Prostate gland (tissue), 2 donors: Measurements from ENCODE around the gene HAND2. TPM values are rescaled to one million over a fixed set of nuclear protein-coding genes. Genes with fewer than 3 reads are reported as not detected.
A peak's percentile ranks its signal among the peaks of the same experiment; 100 is the strongest.

Source experiments
- DNase-seq: peaks from one replicate; pipeline ENCODE4 v3.0.0-alpha.2; 2019; ENCODE audit warnings: low spot score
- H3K27ac ChIP-seq, 2 donors: fragments of 200-600 bp; sonication (generic); 2 replicates each; pipeline ENCODE4 v1.5.1; 2017 to 2019
- H3K27me3 ChIP-seq: fragments of 200-600 bp; sonication (generic); replicated peaks from 2 replicates; pipeline ENCODE4 v1.5.1; 2019; ENCODE audit not compliant: insufficient read depth
- H3K36me3 ChIP-seq, 2 donors: fragments of 200-600 bp; sonication (generic); 1 replicate in 1 of 2; 2 replicates in 1 of 2; pipeline versions ENCODE4 v1.5.1 to v1.8.1; 2017 to 2019
- H3K4me1 ChIP-seq: fragments of 200-600 bp; sonication (generic); replicated peaks from 2 replicates; pipeline ENCODE4 v1.5.1; 2019
- H3K4me3 ChIP-seq, 2 donors: fragments of 200-600 bp; sonication (generic); 2 replicates each; pipeline ENCODE4 v1.5.1; 2017 to 2019
- H3K9me3 ChIP-seq: fragments of 200-600 bp; sonication (generic); 2 replicates; pipeline ENCODE4 v1.5.1; 2017
- POLR2A ChIP-seq: fragments of 450-650 bp; IDR thresholded peaks from one replicate; pipeline ENCODE4 v1.6.1; 2016; ENCODE audit warnings: antibody characterized with exemption, mild to moderate bottlenecking
- POLR2AphosphoS5 ChIP-seq: sonication (generic); formaldehyde crosslinking; IDR thresholded peaks from one replicate; pipeline ENCODE4 v1.6.1; 2017; ENCODE audit warnings: antibody characterized with exemption
- WGBS: methylation state at CpG from one replicate; pipeline ENCODE4 v1.1.5; 2018; 5-methylcytosine and 5-hydroxymethylcytosine counted together
- intact Hi-C: fragments of 100-400 bp; cut with DNase I; formaldehyde crosslinking; loops from one replicate; pipeline ENCODE4 v1.14.2; 2022
- total RNA-seq, 2 donors: library from RNA; depleted of rRNA; stranded (reverse); fragments of >200 nt; gene quantifications; one replicate each; pipeline ENCODE4 v1.1.0, GENCODE V29; 2016
- TF ChIP-seq, protein P1 (sequence below), 4 experiments: fragments of 200-600 bp in 2 of 4; fragments of 450-650 bp in 2 of 4; sonication (generic) in 2 of 4; IDR thresholded peaks; 1 replicate in 3 of 4; 2 replicates in 1 of 4; pipeline ENCODE4 v1.5.1; 2016 to 2019; ENCODE audit warnings: antibody characterized with exemption in 4 of 4, mild to moderate bottlenecking in 2 of 4, moderate library complexity in 2 of 4

HAND2 gene
- total RNA-seq, 2 donors from 2014 or later: 7.5 TPM; not detected in 1

DNA sequence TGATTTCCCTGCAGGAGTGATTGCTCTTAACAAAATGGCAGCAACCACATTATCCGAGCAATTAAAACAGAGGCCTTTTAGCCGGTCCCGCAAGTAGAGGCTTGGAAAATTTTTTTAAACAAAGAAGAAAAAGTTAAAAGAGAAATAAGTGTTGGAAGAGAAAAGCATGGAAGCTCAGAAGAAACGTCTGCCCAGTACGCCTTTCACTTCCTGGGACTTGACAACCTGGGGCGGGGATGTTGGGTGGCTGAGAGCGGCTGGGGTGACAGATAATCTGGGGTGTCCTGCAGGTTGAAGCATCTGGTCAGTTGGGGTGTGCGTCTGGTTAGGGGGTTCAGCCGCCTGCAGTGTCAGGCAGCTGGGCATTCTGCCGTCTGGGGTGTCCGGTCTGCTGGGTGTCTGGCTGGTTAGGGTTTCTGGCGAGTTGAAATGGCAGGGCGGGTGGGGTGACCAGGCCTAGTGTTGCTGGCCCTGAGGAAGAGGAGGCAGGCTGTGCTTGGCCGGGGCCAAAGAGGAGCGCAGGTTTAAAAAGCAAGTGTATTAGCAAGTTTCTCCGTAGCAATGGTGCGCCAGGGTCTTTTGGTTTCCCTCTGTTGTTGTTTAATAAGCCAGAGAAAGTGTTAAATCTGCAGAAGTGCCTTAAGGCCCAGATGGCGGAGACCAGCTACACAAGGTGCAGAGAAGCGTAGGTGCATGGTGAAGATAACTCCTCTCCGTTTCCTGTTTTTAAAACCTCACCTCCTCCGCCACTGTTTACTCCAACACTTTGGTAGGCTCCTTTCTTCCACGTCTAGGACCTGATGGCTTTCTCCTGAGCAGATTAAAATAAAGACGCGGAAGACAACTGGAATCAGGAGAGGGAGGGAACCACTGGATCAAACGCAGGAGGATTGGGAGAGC, 5.6 kb downstream of the HAND2 start:
- Histone ChIP-seq H3K36me3 (no peaks in the 10 kb centered on the region), H3K9me3 (no peaks in the 10 kb centered on the region), H3K4me3 (no peak overlapping the region), H3K4me1 (peaks cover 4% of the 10 kb centered on the region), H3K27ac (no peak overlapping the region), H3K27me3 (peaks cover 68% of the 10 kb centered on the region)
- WGBS: 54% methylated on average over 25 of the region's 25 CpGs
- TF ChIP-seq POLR2A (no peak), POLR2AphosphoS5 (no peak)
- TF ChIP-seq, protein P1, sequence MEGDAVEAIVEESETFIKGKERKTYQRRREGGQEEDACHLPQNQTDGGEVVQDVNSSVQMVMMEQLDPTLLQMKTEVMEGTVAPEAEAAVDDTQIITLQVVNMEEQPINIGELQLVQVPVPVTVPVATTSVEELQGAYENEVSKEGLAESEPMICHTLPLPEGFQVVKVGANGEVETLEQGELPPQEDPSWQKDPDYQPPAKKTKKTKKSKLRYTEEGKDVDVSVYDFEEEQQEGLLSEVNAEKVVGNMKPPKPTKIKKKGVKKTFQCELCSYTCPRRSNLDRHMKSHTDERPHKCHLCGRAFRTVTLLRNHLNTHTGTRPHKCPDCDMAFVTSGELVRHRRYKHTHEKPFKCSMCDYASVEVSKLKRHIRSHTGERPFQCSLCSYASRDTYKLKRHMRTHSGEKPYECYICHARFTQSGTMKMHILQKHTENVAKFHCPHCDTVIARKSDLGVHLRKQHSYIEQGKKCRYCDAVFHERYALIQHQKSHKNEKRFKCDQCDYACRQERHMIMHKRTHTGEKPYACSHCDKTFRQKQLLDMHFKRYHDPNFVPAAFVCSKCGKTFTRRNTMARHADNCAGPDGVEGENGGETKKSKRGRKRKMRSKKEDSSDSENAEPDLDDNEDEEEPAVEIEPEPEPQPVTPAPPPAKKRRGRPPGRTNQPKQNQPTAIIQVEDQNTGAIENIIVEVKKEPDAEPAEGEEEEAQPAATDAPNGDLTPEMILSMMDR (IDR thresholded peaks at IDR 0.05): no peak
- intact Hi-C loops: no loop called here
- no peak for DNase-seq

DNA sequence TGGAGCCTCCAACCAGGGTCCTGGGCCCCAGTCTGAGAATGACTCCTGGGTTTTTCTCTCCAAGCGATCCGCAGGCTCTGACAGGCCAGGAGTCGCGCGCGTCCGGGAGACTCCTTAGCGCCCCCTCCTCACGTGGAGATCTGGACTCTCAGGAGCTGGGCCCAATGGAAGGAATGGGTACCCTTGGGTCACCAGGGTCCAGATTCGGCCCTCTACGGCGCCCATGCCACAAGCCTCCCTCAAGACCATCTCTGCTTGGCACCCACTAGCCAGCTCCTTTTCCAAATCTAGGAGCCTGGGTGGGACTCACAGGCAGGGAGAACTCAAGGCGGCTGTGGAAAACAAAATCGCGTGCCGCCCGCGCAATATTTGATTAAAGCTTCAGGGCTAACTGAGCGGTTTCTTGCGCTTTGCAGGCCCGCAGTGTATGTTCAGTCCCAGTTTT, 7.1 kb downstream of the HAND2 start:
- H3K9me3 ChIP-seq: no peaks in the 10 kb centered on the region
- no peaks in the 10 kb centered on the region for H3K36me3 ChIP-seq
- TF ChIP-seq POLR2A (no peak), POLR2AphosphoS5 (no peak)
- TF ChIP-seq, protein P1 (IDR thresholded peaks at IDR 0.05): no peak
- no peak overlapping the region for H3K4me3 ChIP-seq
- no peak for DNase-seq
- peaks cover 61% of the 10 kb centered on the region for H3K27me3 ChIP-seq
- WGBS: 42% methylated on average over 18 of the region's 21 CpGs
- no peak overlapping the region for H3K27ac ChIP-seq
- intact Hi-C loops: no loop called here
- H3K4me1 ChIP-seq: peaks cover 4% of the 10 kb centered on the region

DNA sequence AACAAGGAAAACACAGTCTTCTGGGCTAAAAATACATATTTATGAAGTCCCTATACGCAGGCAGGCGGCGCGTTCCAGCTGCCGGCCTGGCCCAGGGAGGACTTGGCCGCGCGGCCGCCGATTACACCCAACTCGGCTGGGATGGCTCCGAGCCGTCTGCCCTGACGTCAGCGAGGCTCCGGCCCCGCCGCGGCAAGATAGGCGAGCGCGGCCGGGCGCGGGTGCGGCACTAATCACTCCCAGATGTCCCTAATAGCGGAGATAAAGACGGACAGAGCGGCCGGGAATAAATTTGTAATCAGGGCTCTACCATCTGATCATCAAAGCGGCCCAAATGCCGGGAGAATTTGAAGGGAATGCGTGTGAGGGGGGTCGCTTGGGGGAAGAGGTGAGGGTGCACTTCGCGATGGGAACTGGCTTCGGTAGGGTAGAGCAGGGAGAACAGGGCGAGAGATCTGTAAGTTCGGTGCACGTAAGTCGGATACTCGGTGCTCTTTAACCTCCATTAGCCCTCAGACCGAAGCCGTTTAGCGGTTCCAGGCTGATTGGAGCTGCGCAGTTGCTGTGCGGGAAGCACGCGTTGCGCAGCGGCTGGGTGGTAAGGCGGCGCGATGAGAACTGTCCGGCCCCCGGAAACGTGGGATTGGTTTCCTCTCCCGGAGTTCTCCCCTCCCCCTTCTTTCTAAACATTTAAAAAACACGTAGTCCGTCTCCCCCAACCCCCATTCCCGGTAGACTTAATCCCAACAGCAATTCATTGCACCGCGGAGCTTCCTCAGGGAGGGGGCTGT, 7.7 kb downstream of the HAND2 start:
- intact Hi-C loops: no loop called here
- no peak overlapping the region for H3K27ac ChIP-seq
- no peaks in the 10 kb centered on the region for H3K9me3 ChIP-seq
- H3K4me1 ChIP-seq: peaks cover 4% of the 10 kb centered on the region
- TF ChIP-seq POLR2A: no peak
- peak; percentile 8 for TF ChIP-seq POLR2AphosphoS5
- peaks cover 62% of the 10 kb centered on the region for H3K27me3 ChIP-seq
- H3K4me3 ChIP-seq: peak overlapping the region; percentile 13 to 22
- no peak for DNase-seq
- no peaks in the 10 kb centered on the region for H3K36me3 ChIP-seq
- 4% methylated on average over 58 of the region's 63 CpGs for WGBS

DNA sequence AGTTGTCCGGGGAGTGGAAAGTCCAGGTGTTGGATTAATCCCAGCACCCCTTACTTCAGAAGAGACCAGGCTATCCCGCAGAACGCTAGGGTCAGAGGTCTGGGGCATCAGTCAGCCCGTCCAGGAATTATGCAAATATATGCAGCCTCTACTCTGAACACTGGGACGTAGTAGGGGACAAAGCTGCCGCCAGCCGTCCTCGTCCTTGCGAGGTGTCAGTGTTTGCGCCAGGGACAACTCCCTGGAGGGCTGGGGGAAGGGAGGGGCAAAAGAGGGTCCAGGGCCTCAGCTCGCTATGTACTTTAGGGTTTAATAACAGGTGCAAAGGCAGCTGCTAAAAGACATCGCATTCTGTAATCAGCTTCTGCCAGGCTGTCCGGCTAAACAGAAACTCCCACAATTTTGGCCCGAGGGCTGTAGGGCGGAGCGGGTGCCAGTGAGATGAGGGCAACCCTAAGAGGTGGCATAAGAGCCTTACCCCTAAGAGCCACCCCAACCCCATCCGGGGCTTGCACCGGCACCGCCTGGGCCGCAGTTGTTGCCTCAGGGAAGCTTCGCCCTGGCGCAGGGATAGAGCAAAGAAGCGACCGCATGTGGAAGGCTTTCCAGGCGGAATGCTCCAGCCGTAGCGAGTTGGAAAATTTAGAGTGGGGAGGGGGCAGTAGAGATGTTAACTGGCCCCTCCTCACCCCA, 8.4 kb downstream of the HAND2 start:
- no peak overlapping the region for H3K27ac ChIP-seq
- H3K9me3 ChIP-seq: no peaks in the 10 kb centered on the region
- H3K27me3 ChIP-seq: peaks cover 61% of the 10 kb centered on the region
- whole genome bisulfite sequencing: 11% methylated on average over 26 of the region's 27 CpGs
- peaks cover 4% of the 10 kb centered on the region for H3K4me1 ChIP-seq
- DNase-seq: no peak
- no peaks in the 10 kb centered on the region for H3K36me3 ChIP-seq
- peak overlapping the region; percentile 13 to 22 for H3K4me3 ChIP-seq
- intact Hi-C loops: no loop called here
- no peak for TF ChIP-seq POLR2AphosphoS5
- TF ChIP-seq, protein P1 (IDR thresholded peaks at IDR 0.05): no peak
- TF ChIP-seq POLR2A: no peak
